Left cardiac atrium (tissue), 4 donors: ENCODE measurements around the gene DIAPH2. TPM values are rescaled to one million over a fixed set of nuclear protein-coding genes. Genes with fewer than 3 reads are reported as not detected.

Experiments
- ATAC-seq, 2 donors: fragments of 200-7000 bp; cut with Tn5 transposase; one replicate each; pipeline ENCODE4 v1.9.1; 2020; ENCODE audit warnings: mild to moderate bottlenecking in 2 of 2, moderate library complexity in 2 of 2
- DNase-seq: peaks from one replicate; pipeline ENCODE4 v3.0.0-alpha.2; 2020
- intact Hi-C, 2 donors: fragments of 100-400 bp; cut with DNase I; formaldehyde crosslinking; loops; one replicate each; pipeline versions ENCODE4 v1.14.1 to v1.15.1; 2022 to 2023
- total RNA-seq, 2 donors: library from RNA; stranded (reverse); fragmentation: NEBNext Ultra II Directional; extraction: Animal tissue kit (Norgen Biotek cat#: 25700); gene quantifications; one replicate each; pipeline ENCODE4 v1.2.1, GENCODE V29; 2021
- donor health status: DM: no; HTN: yes; CAD: no.
- donor health status: DM: no; HTN: yes; CAD: no; lungs with severe emphysema.
- donor health status: DM: yes; HTN: yes; CAD: no.
- donor health status: Dilated cardiomyopathy.

Gene DIAPH2
- total RNA-seq, 2 donors from 2014 or later: 13.0 to 13.3 TPM

DNA sequence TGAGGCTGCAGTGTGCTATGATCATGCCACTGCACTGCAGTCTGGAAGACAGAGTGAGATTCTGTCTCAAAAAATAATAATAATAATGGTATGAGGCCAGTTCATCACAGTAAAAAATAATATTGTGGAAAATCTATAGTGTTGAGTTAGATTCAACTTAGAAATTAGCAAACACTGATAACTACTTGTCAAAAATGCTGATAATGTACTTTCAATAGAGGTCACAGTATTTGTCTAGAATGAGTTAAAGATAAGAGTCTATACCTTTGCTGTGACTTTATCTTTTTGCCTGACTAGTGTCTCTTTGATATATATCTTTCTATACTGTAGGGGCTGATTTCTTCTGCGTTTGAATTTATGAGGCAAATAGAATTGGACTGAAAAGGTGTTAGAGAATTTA is 629.7 kb downstream of the DIAPH2 start:
- intact Hi-C loops: no loop called here
- ATAC-seq: no peak
- DNase-seq: no peak

DNA sequence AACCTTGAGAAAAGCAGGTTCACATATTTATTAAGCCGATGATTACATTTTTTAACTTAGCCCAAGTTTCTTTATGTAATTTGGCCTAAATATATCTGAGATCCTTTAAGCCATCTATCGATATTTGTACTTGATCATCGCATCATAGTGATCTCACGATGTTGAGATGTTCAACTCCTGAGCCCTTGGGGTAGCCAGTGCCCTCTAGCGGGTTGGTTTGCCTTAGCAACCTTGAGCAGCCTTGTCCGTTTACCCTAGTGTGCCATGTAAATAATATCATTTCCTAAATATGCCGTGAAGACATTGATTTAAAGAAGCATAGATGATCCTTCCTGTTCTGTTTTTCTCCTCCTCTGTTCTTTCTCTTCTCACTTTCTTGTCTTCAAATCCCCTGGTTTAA is 631.3 kb downstream of the DIAPH2 start:
- intact Hi-C loops: no loop called here
- DNase-seq (no peak), ATAC-seq (no peak)

DNA sequence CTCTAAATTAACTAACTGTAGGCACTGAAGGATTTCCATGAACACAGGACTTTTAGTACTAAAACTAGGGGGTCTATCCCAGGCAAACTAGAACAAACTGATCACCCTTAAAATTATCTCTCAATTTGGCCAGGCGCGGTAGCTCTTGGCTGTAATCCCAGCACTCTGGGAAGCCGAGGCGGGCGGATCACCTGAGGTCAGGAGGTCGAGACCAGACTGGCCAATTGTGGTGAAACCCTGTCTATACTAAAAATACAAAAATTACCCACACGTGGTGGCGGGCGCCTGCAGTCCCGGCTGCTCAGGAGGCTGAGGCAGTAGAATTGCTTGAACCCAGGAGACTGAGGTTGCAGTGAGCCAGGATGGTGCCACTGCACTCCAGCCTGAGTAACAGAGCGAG is 635.7 kb downstream of the DIAPH2 start:
- no peak for DNase-seq
- no peak for ATAC-seq
- intact Hi-C loops: no loop called here

DNA sequence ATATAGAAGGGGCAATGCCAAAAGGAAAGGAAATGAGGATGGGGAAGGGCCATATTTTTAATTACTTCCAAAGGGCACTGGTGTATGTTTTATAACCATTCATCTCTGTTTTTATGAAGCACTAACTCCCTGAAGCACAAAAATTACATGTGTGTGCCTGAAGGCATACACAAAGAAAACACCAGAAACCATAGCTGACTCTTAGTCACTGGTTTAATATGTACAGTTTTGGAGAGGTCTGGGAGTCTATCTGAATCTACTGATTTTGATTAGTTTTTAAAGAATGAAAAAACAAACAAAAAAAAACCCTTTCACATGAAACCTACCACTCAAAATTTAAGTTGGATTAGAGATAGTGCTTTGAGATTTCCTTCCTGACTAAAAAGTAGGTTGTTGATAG is 637.8 kb downstream of the DIAPH2 start:
- intact Hi-C loops: no loop called here
- ATAC-seq (no peak), DNase-seq (no peak)

DNA sequence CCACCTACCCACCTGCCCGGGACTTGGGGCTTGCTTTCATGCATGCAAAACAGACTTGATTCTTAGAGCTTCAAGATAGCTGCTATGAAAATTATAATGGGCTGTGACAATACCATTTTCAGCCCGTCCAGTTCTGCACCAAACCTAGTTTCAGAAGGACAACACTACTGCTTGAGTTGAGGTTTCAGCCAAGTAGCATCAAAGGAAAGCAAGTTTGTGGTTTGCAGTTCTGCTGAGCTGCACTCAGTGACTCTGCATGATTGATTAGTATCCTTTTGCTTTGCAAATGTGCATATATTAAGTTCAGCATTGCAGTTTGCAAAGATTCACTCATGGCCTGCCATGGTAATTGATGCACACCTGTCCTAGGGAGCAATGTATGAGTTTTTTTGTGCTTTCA is 641.8 kb downstream of the DIAPH2 start:
- ATAC-seq (no peak), DNase-seq (no peak)
- intact Hi-C loops: no loop called here

GRCh38 chrX:97328853-97329390 is 644.3 kb downstream of the DIAPH2 start:
- no peak for ATAC-seq
- DNase-seq: no peak
- intact Hi-C loops: no loop called here

GRCh38 chrX:97330151-97330550 is 645.5 kb downstream of the DIAPH2 start:
- ATAC-seq (no peak), DNase-seq (no peak)
- intact Hi-C loops: no loop called here

- no peak for ATAC-seq
- DNase-seq: no peak
- intact Hi-C loops: no loop called here
Observed at GRCh38 chrX:97332963-97333362, 648.3 kb downstream of the DIAPH2 start.

GRCh38 chrX:97334850-97335249 is 650.2 kb downstream of the DIAPH2 start:
- ATAC-seq: no peak
- DNase-seq: no peak
- intact Hi-C loops: no loop called here

GRCh38 chrX:97344724-97345123 is 660.1 kb downstream of the DIAPH2 start:
- DNase-seq: no peak
- no peak for ATAC-seq
- intact Hi-C loops: no loop called here

DNA sequence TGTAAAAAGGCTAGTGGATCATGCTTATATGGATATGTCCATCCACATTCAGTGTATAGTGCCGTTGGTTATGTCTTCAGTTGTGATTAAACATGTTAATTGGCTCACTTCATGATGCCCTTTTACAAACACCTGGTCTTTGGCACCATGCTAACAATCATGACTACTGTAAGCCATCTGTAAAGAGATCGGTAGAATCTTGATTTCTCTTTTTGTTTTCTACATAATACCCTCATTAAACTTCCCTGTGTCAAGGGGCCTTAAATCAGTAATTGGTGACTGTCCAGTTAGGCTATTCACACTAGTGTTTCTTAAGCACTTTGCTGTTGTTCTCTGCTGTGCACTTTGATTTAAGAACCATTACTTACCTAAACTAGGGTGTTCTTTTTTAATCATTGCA is 674.3 kb downstream of the DIAPH2 start:
- DNase-seq (no peak), ATAC-seq (no peak)
- intact Hi-C loops: no loop called here

GRCh38 chrX:97363843-97364242 is 679.2 kb downstream of the DIAPH2 start:
- intact Hi-C loops: no loop called here
- ATAC-seq: no peak

DNA sequence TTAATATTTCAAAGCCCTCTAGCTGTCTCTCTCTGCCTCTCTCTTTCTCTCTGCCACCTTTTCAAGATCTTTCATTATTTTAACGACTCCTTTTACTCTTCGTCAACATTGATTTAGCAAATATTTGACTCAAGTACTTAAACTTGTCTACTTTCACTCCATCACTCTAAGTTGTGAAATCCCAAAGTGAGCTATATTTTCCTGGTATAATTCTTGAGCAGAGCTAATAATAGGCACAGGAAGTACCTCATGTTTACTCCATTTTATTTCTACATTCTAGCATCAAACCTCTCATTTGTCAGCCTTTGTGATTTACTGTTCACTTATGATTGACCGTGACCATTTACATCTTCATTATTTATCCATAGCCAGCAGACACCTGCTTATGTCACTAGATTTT is 681.6 kb downstream of the DIAPH2 start:
- DNase-seq (no peak), ATAC-seq (no peak)
- intact Hi-C loops: no loop called here

More at GRCh38 chrX:97363843-97364242, 679.2 kb downstream of the DIAPH2 start:
- no peak for DNase-seq

DNA sequence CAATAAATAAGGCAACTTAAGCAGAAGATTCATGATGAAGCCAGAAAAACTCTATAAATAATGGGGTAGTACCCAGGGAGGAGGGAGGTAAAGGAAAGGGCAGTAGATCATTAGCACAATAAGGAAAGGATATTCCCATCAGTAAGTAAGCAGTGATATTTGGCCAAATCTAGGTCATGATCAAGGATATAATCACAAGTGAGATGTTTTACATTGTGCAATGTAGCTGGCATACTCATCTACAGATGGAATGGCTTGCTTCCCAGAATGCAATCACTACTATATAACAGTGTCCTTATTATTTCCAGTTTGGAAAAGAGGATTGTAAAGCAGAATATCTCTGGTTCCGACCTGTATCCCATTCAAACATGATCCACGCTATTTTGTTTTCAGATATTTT is 682.5 kb downstream of the DIAPH2 start:
- intact Hi-C loops: no loop called here
- DNase-seq: no peak
- no peak for ATAC-seq

DNA sequence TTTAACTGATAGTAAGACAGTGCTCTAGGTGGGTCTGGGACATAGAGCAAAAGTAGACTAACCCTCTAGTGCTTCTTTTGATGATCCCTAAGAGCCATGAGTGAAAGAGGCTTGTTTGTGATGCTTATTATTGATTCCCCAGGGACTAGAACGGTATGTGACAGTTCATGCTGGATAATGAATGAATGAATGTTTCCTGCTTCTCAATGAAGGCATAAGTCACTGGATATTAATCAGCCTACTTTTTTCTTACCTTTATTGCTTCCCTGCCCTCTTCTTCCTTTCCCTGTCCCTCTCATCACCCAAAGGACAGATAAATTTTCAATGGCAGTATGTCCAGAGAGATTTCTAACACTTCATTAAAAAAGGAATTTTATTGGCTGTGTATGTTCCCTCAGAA is 685.3 kb downstream of the DIAPH2 start:
- intact Hi-C loops: no loop called here
- ATAC-seq (no peak), DNase-seq (no peak)

DNA sequence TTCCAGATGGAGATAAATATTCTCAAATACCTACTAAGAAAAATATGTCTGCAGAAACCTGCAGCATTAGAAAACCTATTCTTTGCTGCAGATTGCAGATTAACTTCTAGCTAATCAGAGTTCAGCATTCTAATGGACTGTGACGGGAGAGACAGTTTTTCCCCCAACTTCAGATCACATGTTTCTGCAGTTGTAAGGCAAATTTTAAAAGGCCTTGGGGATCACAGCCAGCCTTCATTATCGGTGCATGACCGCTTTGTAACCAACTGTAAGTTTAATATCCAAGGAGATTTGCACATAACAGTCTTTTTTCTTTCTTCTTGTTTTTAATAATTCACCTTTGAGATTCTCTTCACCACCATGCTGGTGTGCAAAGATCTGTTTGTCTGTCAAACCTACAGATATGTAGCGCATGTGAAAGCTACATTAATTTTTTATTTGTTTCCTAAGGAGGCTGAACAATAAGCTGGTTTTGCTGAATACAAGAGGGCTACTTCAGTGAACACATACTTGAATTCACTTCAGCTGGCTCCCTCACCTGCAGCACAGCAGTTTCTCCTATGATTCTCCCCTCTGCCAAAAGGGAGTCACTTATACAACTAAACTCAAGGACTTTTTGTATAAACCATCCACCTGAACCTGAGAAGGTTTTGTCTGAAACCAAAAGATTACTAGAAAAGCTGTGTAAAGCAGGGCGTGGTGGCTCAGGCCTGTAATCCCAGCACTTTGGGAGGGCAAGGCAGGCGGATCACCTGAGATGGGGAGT is 687.5 kb downstream of the DIAPH2 start:
- intact Hi-C loops: no loop called here
- ATAC-seq (no peak), DNase-seq (no peak)

DNA sequence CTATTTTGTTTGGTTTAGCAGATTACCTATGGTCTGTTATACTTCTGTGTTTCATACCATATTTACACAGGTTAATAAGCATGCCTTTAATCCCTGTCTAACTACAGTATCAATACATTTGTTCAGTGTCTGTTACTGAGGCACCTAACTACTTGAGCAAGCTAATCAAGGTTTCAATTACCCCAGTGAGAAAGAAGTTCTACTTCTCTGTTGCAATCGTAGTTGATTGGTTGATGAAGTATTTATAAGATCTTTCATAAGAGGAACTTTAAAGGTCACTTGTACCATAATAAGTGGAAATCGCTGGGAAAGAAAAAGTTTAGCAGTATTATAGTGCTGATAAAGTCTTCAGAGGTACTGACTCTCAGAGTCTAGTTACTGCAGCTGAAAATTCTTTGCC is 689.6 kb downstream of the DIAPH2 start:
- intact Hi-C loops: no loop called here
- DNase-seq (no peak), ATAC-seq (no peak)

DNA sequence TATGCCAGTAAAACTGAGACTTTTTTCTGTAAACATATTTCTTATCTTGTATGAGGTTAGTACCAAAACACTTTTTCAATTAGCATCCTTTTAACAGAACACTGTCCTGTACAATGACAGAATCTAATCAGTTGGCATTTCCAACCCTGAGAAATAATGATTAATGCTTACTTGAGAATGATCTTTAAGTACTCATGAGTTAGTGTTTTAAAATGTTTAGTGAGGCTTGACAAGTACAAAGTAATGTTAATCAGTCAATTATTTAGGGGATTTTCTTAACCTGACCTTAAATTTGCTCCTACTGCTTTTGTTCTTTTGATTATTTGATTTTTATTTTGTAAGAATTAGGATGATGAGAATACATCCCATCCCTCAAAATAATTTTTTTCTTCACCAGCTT is 695.6 kb downstream of the DIAPH2 start:
- DNase-seq (no peak), ATAC-seq (no peak)
- intact Hi-C loops: no loop called here

- no peak for DNase-seq
- no peak for ATAC-seq
- intact Hi-C loops: no loop called here
Observed at GRCh38 chrX:97384685-97385084, 700.0 kb downstream of the DIAPH2 start.

DNA sequence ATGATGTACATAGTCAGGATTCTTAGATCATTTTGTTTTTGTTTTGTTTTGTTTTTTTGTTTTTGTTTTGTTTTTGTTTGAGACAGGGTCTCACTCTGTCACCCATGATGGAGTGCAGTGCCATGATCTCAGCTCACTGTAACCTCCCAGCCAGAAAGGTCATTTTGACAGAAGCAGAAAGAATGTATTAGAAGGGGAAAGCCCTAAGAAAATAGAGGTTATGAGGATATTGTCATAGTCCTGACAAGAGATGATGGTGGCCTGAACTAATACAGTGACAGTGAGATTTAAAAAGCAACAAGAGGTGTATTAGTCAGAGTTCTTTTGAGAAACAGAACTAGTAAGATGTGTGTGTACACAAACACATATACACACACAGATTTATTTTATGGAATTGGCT is 702.4 kb downstream of the DIAPH2 start:
- ATAC-seq (no peak), DNase-seq (no peak)
- intact Hi-C loops: no loop called here

GRCh38 chrX:97389761-97390192 is 705.1 kb downstream of the DIAPH2 start:
- ATAC-seq (peak in 1 of 2 donors; percentile 16), DNase-seq (no peak)
- intact Hi-C loops: no loop called here
